ENCODE measurements around the gene ATRNL1. TPM values are rescaled to one million over a fixed set of nuclear protein-coding genes. Genes with fewer than 3 reads are reported as not detected.
A peak's percentile ranks its signal among the peaks of the same experiment; 100 is the strongest.

ATRNL1 gene
- polyA plus RNA-seq, 3 donors, result 20.2 to 26.7 (median 26.5) TPM

DNA sequence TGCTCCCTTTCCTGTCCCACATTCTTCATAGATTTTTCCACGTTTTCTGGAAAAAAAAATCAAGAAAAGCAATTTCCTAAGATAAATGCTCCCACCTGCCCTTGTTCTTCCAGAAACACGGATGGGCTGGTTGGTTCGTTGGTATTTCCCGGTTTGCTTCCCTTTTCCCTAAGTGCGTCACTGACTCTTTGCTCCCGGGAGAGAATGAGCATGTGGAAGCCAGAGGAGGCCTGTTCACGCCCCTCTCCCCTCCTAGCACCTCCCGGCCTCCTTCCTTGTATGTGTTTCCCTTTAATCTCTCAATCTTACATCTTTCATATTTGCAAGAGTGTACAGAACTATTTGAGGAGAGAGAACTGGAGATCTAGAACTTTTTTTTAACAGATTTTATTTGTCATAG, 737.9 kb downstream of the ATRNL1 start:
- DNase-seq, result no peak

DNA sequence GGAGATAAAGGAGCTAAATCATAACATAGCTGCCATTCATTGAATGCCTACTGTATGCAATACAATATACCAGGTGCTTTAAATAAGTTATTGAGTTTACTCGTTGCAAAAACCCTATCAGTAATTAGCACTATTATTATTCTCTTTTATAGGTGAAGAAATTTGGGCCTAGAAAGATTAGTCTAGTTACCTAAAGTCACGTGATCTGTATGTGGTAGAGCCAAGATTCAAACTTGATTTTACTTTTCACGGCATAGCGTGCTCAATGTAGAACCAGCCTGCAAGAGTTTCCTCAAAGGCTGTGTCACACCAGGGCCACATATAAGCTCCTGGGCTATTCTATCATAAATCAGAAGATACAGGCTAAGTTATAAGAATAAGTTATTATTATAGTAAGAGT, 740.0 kb downstream of the ATRNL1 start:
- no peak for DNase-seq

DNA sequence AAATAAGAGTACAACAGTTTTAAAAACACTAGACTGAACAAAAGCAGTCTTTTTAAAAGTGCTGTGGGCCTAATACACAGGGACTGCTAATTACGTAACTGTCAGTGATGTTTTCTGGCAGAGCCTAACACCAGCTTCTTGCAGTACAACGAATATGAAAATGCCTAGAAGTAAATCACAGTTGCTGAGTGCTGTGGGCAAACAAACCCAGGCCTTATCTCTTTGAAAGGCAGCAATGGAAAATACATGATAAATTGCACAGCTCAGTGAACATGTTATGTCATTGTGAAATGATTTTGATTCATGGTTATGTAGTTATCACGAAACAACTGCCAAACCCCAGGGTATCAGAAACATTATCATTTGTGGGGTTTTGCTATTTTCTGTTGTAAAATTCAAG, 751.4 kb downstream of the ATRNL1 start:
- DNase-seq, result no peak

DNA sequence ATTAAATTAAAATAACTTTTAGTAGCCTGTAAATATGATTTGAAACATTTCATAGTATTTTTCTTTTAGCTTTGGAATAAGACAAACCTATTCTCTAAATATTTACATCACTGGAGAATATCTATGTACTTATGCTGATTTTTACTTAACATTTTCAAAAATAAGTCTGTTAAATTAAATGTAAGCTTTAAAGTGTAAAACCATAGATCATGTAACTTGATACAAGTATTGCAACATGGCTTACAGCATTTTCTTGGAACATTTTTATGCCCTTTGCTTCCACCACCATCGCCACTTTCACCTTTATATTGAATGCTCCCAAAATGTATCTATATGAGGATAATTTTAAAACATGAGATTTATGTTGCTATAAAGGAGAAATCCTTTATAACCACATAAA, 752.8 kb downstream of the ATRNL1 start:
- DNase-seq, result no peak

DNA sequence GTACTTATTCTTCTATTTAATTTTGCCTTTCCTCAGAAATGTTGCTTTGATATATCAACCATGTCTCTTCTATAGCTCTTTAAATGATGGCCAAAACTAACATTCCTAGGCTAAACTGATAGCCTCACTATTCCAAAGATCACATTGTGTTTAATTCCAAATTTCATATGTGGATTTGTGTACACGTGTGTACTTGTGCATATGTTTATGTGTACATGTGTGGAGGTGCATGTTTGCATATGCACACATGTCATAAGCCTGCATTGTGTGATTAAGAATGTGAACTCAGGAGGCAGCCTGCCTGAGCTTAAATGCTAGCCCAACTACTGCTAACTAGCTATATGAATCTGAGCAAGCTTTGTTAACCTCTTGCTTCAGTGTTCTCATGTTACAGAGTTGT, 753.4 kb downstream of the ATRNL1 start:
- no peak for DNase-seq

- DNase-seq, result no peak
Observed at GRCh38 chr10:115849197-115849596, 756.0 kb downstream of the ATRNL1 start.

- no peak for DNase-seq
Observed at GRCh38 chr10:115850666-115851065, 757.5 kb downstream of the ATRNL1 start.

DNA sequence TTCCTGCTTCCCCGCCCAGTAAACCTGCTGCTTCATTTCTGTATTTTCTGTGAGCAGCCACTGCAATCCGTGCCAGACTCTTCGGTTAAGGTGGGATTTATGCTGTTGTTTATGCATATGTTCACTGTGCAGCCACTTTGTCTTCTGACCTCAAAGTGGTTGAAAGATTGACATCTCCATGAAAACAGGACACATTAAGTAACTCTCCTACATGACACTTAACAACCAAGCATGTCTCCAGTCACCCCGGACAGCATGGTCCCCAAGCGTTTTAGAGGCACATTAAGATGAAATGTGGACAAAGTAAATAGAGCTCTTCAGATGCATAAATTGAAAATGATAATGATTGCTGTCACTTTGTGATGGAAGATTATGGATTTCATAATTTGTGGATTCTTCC, 758.5 kb downstream of the ATRNL1 start:
- no peak for DNase-seq

DNA sequence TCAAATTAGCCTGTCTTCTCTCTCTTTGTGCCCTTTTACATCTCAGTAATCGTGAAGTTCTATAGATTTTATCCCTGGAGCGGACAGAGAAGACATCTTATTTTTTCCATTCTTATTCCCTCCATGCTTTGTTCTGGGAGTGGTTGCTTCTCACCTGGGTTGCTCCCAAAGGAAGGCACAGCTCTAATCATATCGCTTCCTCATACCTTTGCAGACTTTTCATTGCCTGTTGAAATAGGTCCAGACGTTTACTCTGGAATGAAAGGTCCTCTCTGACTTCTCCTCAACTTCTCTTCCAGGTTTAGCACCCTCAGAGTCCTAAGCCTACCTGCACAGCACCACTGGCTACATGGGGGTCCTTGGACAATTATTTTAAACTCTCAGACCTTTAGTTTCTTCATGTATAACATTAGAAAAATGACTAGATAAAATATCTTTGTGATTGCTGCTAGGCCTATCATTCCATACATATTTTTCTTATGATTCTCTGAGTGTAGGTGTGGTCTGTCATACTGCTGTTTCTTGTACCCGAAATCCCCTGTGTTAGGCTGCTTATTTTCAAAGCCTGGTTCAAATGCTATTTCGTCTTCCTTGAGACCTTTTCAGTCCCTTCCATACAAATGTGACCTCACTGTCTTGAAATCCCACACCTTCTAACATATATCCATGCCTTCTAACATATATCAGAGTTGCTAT, 761.7 kb downstream of the ATRNL1 start:
- DNase-seq, result no peak

DNA sequence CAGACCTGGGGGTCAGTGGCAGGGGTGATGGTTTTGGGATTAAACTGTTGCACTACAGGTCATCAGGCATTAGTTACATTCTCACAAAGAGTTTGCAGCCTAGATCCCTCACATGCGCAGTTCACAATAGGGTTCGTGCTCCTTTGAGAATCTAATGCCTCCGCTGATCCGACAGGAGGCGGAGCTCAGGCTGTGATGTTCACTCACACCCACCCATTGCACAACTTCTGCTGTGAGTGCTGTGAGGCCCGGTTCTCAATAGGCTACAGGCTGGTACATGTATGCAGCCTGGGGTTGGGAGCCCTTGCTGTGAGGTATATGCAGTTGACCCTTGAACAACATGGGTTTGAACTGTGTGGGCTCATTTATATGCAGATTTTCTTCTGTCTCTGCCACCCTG, 763.4 kb downstream of the ATRNL1 start:
- DNase-seq, result no peak

DNA sequence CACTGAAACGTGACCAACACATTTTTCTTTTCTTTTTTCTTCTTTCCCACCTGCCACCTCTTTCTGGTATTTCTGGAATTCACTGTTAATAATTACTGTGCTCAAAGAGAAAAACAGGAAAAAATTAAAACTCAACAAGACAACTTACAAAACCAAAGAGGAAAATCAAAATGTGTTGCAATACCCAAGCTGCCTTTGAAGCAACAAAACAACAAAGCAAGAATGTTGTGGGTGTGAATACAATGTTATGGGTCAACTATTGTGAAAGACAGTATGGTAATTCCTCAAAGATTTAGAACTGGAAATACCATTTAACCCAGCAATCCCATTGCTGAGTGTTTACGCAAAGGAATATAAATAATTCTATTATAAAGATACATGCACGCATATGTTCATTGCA, 764.7 kb downstream of the ATRNL1 start:
- DNase-seq, result peak; percentile 14

GRCh38 chr10:115860182-115861107, 767.3 kb downstream of the ATRNL1 start:
- DNase-seq, result no peak

DNA sequence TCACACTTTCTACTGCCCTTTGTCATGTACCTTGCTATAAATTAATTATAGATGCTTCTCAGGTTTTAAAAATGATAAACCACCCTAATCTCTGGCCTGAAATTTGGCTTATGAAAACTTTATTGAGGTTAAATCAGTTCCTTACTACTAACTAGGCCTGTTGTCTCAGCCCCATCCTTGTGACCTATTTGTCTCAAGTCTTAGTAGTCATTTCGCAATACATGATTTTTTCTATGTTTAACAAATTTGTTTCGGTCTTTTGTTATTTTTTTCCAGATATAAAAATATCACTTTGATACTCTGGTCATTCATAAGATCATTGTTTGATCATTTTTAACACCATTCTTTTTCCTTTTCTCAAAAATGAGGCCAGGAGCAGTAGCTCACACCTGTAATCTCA, 768.3 kb downstream of the ATRNL1 start:
- DNase-seq, result no peak

- no peak for DNase-seq
Observed at GRCh38 chr10:115861864-115862263, 768.7 kb downstream of the ATRNL1 start.

DNA sequence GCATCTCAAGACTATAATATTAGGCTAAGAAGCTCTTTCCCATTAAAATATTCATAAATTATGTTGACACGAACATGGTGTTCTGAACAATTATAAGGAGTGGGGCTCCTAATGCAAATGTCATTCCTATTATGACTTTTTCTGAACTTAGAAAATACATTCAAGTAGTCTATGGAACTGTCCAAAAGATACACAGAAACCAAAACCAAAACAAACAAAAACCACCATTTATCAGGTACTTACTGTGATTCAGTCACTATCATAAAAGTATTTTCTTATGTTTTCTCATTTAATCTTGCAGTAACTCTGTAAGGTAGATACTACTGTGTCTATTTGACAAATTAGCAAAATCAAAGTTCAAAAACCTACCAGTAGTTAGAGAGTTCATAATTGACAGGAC, 773.0 kb downstream of the ATRNL1 start:
- DNase-seq, result no peak

DNA sequence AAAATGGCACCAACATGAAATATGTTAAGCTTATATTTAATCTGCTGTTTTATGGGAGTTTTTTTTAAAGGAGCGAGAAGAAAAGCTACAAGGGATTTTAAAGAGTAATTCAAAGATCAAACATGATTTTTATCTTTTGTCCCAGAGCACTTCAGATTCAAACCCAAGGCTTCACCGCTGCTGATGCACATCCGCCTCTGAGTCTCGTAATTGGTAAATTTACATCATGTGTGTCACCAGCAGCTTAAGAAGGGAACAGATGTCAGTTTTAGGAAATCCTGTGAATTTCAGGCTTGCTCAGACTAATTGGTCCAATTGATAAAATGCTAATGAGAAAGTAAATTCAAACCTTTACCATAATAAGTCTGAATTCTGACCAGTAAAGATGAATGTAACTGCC, 773.5 kb downstream of the ATRNL1 start:
- no peak for DNase-seq

DNA sequence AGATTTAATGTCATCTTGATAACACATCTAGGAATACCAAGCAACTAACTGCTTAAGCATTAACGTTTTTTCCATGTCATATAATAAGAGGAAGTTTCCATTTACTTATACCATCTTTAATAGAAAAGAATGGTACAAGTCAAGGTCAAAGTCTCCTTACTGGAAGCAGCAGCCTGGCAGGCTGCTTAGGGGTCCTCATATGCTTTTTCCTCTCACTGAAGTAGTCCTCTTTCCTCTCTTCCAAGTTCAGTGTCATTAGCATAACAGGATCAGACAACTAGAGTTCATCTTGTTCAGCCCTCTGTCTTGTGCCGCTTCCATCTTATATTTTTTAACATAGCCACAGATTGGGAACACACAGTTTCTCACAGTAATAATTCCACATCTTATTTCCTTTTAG, 774.1 kb downstream of the ATRNL1 start:
- DNase-seq, result no peak

DNA sequence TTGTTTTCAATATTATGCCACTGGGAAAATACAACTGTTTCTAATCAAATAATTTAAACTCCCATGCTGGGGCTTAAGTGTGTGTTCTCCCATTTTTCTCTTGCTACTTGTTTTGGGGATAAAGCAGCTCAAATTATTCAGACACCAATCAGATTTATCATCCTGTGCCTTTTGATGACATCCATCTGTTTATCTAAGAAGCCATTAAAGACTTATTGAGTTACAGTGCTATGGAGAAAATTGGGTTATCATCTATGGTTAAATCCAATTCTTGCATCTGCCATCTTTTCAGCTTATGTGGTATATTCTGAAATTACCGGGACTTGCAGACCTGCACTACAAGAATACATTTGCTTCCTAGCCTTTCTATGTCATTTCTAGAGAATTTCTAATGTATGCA, 778.7 kb downstream of the ATRNL1 start:
- no peak for DNase-seq

- no peak for DNase-seq
Observed at GRCh38 chr10:115875172-115875571, 782.0 kb downstream of the ATRNL1 start.

DNA sequence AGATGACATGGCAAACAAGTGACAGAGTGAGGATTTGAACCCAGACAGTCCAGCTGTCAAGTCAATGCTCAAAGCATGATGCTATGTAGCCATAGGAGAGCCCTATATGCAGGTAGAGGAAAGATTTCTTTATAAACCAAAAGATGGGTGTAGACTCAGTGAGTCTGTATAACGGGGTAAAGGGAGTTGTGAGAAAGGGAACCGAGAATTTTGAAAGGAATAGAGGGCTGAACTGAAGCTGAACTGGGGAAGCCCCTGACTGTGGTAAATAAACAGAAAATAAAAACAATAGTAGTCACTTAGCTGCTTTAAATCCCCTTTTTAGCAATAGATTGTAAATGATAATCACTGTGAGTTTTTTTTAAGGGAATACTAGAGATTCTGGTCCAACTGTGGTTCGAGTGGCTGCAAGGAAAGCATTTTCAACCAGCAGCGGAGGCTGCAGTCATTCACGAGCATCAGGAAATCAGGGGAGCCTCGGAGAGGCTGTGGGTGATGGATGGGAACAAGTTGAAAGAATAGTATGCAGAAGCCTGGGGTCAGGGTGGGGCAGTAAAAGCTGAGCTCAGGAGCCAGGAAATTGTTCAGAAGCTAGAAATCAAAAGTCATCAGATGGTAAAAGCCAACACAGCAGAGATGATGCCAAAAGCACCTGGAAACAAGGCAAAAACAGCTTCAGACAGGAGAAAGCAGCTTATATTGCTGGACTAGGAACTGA, 786.4 kb downstream of the ATRNL1 start:
- DNase-seq, result no peak

GRCh38 chr10:115882021-115882420, 788.9 kb downstream of the ATRNL1 start:
- DNase-seq, result no peak

GRCh38 chr10:115883372-115883771, 790.2 kb downstream of the ATRNL1 start:
- no peak for DNase-seq

- DNase-seq, result no peak
Observed at GRCh38 chr10:115884331-115884730, 791.2 kb downstream of the ATRNL1 start.
